GM12878 (cell line): ENCODE data around the gene PRKCZ. TPM values are rescaled to one million over a fixed set of nuclear protein-coding genes. Genes with fewer than 3 reads are reported as not detected.

Experiments
- BACH1 ChIP-seq: fragments of 450-650 bp; IDR thresholded peaks from 2 replicates; pipeline ENCODE4 v1.6.1; 2017; ENCODE audit warnings: mild to moderate bottlenecking, borderline replicate concordance
- CBX5 ChIP-seq: sonication (generic); IDR thresholded peaks from 2 replicates; pipeline ENCODE4 v1.6.1; 2016; ENCODE audit warnings: low read depth, moderate library complexity, mild to moderate bottlenecking, inconsistent platforms
- E2F8 ChIP-seq: fragments of 450-650 bp; IDR thresholded peaks from 2 replicates; pipeline ENCODE4 v1.6.1; 2018; ENCODE audit warnings: mild to moderate bottlenecking, low read depth, moderate library complexity; ENCODE audit not compliant: partially characterized antibody
- EGR1 ChIP-seq, 2 experiments: IDR thresholded peaks; 1 replicate in 1 of 2; 2 replicates in 1 of 2; pipeline ENCODE4 v1.6.1; 2011 to 2012; ENCODE audit warnings: low read depth in 2 of 2, low read length in 2 of 2, borderline replicate concordance in 1 of 2, mild to moderate bottlenecking in 1 of 2, moderate library complexity in 1 of 2
- MAX ChIP-seq: IDR thresholded peaks from 2 replicates; pipeline ENCODE4 v1.6.1; 2012; ENCODE audit warnings: low read depth, low read length, improper control_type of control experiment
- MEF2A ChIP-seq: IDR thresholded peaks from 2 replicates; pipeline ENCODE4 v1.6.1; 2011; ENCODE audit warnings: low read depth, mild to moderate bottlenecking, low read length, moderate library complexity; ENCODE audit not compliant: insufficient read depth
- MYC ChIP-seq: IDR thresholded peaks from 2 replicates; pipeline ENCODE4 v1.6.1; 2011; ENCODE audit warnings: mild to moderate bottlenecking, low read length, moderate library complexity, inconsistent platforms; ENCODE audit not compliant: insufficient read depth, insufficient replicate concordance, insufficient read length, severe bottlenecking
- POLR2A ChIP-seq: IDR thresholded peaks from 2 replicates; pipeline ENCODE4 v1.6.1; 2011; ENCODE audit warnings: low read depth, mild to moderate bottlenecking, low read length
- POLR2AphosphoS5 ChIP-seq: IDR thresholded peaks from 2 replicates; pipeline ENCODE4 v1.6.1; 2011; ENCODE audit warnings: mild to moderate bottlenecking, low read length, inconsistent platforms
- RCOR1 ChIP-seq: conservative IDR thresholded peaks from 2 replicates; pipeline ENCODE4 v1.6.1; 2012; ENCODE audit warnings: low read depth, low read length, improper control_type of control experiment
- SUZ12 ChIP-seq: fragments of 200-600 bp; sonication (generic); IDR thresholded peaks from one replicate; pipeline ENCODE4 v1.6.1; 2018; ENCODE audit warnings: antibody characterized with exemption, mild to moderate bottlenecking; ENCODE audit not compliant: unreplicated experiment
- ZBTB11 ChIP-seq: fragments of 450-650 bp; formaldehyde crosslinking; IDR thresholded peaks from 2 replicates; pipeline ENCODE4 v1.5.0; 2022; ENCODE audit warnings: mild to moderate bottlenecking, missing genetic modification characterization
- polyA plus RNA-seq, 11 experiments: library from polyadenylated mRNA; depleted of rRNA in 4 of 11; unstranded in 6 of 11; stranded (reverse) in 5 of 11; fragments of >200 nt; fragmentation: Nextera tagmentation in 4 of 11; fragmentation: Illumina TruSeq in 1 of 11; extraction: Ambion mirVana in 4 of 11; extraction: Trizol in 1 of 11; gene quantifications; 1 replicate in 1 of 11; 2 replicates in 10 of 11; pipeline versions ENCODE4 v1.2.1 to v1.2.3, GENCODE V29; 2011 to 2016; ENCODE audit warnings: inconsistent platforms in 2 of 11, missing spikeins in 2 of 11, low read depth in 1 of 11
- total RNA-seq, 4 experiments: library from RNA; depleted of rRNA in 3 of 4; stranded (reverse); fragments of >200 nt in 3 of 4; fragmentation: Illumina TruSeq in 1 of 4; extraction: Trizol in 1 of 4; gene quantifications; 2 replicates each; pipeline versions ENCODE4 v1.2.1 to v1.2.3, GENCODE V29; 2013 to 2021

Gene PRKCZ
- total and polyA plus RNA-seq, 10 of the 15 experiments (the other 5 are each of a cell fraction or from before 2014, with no cell fraction given): 0.05 to 1.9 (median 0.64) TPM; not detected in 1

GRCh38 chr1:2205191-2205952 lies 155.2 kb downstream of the PRKCZ start (continued):
- TF ChIP-seq E2F8 (no peak), RCOR1 (no peak), SUZ12 (no peak), EGR1 (IDR thresholded peaks at IDR 0.05; ENCODE audit: borderline replicate concordance in 1 of 2, low read depth in 2 of 2, low read length in 2 of 2) (peak in 1 of 2 experiments; percentile 66; a peak in 1 of 3 replicates), POLR2AphosphoS5 (no peak), MYC (no peak), CBX5 (no peak), BACH1 (0 out of 2 replicates have a peak, but pooled peaks have one; percentile 58), ZBTB11 (no peak), MEF2A (no peak), MAX (peak; percentile 38; the same call in 1 of the 2 replicates), POLR2A (peak; percentile 51)
- TF ChIP-seq, all 136 proteins: peak for 13
